ENCODE results near the gene MEI1.
A peak's percentile ranks its signal among the peaks of the same experiment; 100 is the strongest.

MEI1 gene

GRCh38 chr22:41690476-41690875, 8.8 kb upstream of the MEI1 start:
- no peak overlapping the region for H3K4me3 ChIP-seq (ENCODE audit: low read length)
- TF ChIP-seq, protein P1, sequence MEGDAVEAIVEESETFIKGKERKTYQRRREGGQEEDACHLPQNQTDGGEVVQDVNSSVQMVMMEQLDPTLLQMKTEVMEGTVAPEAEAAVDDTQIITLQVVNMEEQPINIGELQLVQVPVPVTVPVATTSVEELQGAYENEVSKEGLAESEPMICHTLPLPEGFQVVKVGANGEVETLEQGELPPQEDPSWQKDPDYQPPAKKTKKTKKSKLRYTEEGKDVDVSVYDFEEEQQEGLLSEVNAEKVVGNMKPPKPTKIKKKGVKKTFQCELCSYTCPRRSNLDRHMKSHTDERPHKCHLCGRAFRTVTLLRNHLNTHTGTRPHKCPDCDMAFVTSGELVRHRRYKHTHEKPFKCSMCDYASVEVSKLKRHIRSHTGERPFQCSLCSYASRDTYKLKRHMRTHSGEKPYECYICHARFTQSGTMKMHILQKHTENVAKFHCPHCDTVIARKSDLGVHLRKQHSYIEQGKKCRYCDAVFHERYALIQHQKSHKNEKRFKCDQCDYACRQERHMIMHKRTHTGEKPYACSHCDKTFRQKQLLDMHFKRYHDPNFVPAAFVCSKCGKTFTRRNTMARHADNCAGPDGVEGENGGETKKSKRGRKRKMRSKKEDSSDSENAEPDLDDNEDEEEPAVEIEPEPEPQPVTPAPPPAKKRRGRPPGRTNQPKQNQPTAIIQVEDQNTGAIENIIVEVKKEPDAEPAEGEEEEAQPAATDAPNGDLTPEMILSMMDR (IDR thresholded peaks at IDR 0.05; ENCODE audit: insufficient read depth, low read depth, low read length, missing control alignments) = no peak
- no peak for DNase-seq (ENCODE audit: low read depth)

- H3K4me3 ChIP-seq (ENCODE audit: low read length) = no peak overlapping the region
- TF ChIP-seq, protein P1 (IDR thresholded peaks at IDR 0.05; ENCODE audit: insufficient read depth, low read depth, low read length, missing control alignments) = no peak
Measured at GRCh38 chr22:41695211-41695610, 4.1 kb upstream of the MEI1 start.

GRCh38 chr22:41696703-41697102, 2.6 kb upstream of the MEI1 start:
- H3K4me3 ChIP-seq (ENCODE audit: low read length) = no peak overlapping the region
- DNase-seq (ENCODE audit: low read depth) = no peak
- TF ChIP-seq, protein P1 (IDR thresholded peaks at IDR 0.05; ENCODE audit: insufficient read depth, low read depth, low read length, missing control alignments) = no peak

More at GRCh38 chr22:41695211-41695610, 4.1 kb upstream of the MEI1 start:
- no peak for DNase-seq (ENCODE audit: low read depth)

- DNase-seq (ENCODE audit: low read depth) = peak; percentile 85
- TF ChIP-seq, protein P1 (IDR thresholded peaks at IDR 0.05; ENCODE audit: insufficient read depth, low read depth, low read length, missing control alignments) = peak; percentile 94
- peak overlapping the region; percentile 11 for H3K4me3 ChIP-seq (ENCODE audit: low read length)
Measured at GRCh38 chr22:41697126-41697775, 2.1 kb upstream of the MEI1 start.

- DNase-seq (ENCODE audit: low read depth) = no peak
- no peak overlapping the region for H3K4me3 ChIP-seq (ENCODE audit: low read length)
- TF ChIP-seq, protein P1 (IDR thresholded peaks at IDR 0.05; ENCODE audit: insufficient read depth, low read depth, low read length, missing control alignments) = no peak
Measured at GRCh38 chr22:41700108-41700364, 733 bp downstream of the MEI1 start.

DNA sequence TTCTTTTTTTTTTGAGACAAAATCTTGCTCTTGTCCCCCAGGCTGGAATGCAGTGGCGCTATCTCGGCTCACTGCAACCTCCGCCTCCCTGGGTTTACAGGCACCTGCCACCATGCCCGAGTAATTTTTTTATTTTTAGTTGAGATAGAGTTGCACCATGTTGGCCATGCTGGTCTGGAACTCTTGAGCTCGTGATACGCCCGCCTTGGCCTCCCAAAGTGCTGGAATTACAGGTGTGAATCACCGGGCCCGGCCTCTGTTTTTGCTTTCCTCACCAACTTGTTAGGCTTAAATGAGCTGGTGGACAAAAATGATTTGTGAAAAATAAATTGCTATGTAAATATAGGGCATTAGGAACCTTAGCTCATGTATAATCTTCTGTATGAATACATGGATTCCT, 3.5 kb downstream of the MEI1 start:
- TF ChIP-seq, protein P1 (IDR thresholded peaks at IDR 0.05; ENCODE audit: insufficient read depth, low read depth, low read length, missing control alignments) = no peak
- H3K4me3 ChIP-seq (ENCODE audit: low read length) = no peak overlapping the region
- DNase-seq (ENCODE audit: low read depth) = no peak

DNA sequence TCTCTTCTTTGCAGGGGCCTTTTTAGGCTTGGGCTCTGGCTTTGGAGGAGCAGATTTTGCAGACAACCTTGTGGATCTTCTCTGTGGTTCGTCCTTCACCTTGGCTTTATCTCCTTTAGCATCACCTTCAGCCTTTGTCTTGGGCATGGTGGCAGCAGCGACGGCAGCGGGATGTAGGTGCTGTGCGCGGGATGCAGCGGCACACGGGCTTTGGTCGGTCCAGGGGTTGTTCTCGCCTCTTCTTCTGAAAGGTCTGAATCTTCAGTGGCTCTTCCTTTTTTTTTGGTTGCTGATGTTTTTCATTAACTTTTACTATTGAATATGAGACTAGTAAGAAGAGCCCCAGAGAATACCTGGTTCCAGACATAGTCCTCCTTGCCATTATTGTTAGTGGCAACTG, 10.0 kb downstream of the MEI1 start:
- DNase-seq (ENCODE audit: low read depth) = no peak
- H3K4me3 ChIP-seq (ENCODE audit: low read length) = no peak overlapping the region
- TF ChIP-seq, protein P1 (IDR thresholded peaks at IDR 0.05; ENCODE audit: insufficient read depth, low read depth, low read length, missing control alignments) = no peak

All from epithelial cell of esophagus (primary cell).